Mesenchymal stem cell (in vitro differentiated cells and primary cell): ENCODE measurements around the gene GLOD4.

ENCODE experiments used
- DNase-seq: peaks from one replicate; pipeline ENCODE4 v3.0.0-alpha.2; 2013
- H2AFZ ChIP-seq: one replicate; pipeline ENCODE4 v1.6.1; 2013; ENCODE audit warnings: low read depth, mild to moderate bottlenecking, control low read depth, inconsistent platforms, low read length, moderate library complexity
- H2AK5ac ChIP-seq: 2 replicates; pipeline ENCODE4 v1.6.1; 2013; ENCODE audit warnings: low read length, moderate library complexity, mild to moderate bottlenecking, inconsistent platforms; ENCODE audit not compliant: severe bottlenecking
- H2BK120ac ChIP-seq: one replicate; pipeline ENCODE4 v1.6.1; 2013; ENCODE audit warnings: low read depth, mild to moderate bottlenecking, inconsistent platforms, low read length, moderate library complexity
- H2BK12ac ChIP-seq, 2 experiments: one replicate each; pipeline ENCODE4 v1.6.1; 2013; ENCODE audit warnings: inconsistent platforms in 2 of 2, low read length in 2 of 2, mild to moderate bottlenecking in 2 of 2, moderate library complexity in 2 of 2, control low read depth in 1 of 2
- H2BK15ac ChIP-seq: one replicate; pipeline ENCODE4 v1.6.1; 2013; ENCODE audit warnings: mild to moderate bottlenecking, low read depth, inconsistent platforms; ENCODE audit not compliant: poor library complexity, severe bottlenecking
- H2BK5ac ChIP-seq: 2 replicates; pipeline ENCODE4 v1.6.1; 2013; ENCODE audit warnings: low read depth, mild to moderate bottlenecking, low read length, control low read depth, inconsistent platforms; ENCODE audit not compliant: poor library complexity, severe bottlenecking
- H3K14ac ChIP-seq, 2 experiments: one replicate each; pipeline ENCODE4 v1.6.1; 2013; ENCODE audit warnings: inconsistent platforms in 2 of 2, low read length in 2 of 2, control low read depth in 1 of 2, mild to moderate bottlenecking in 1 of 2, moderate library complexity in 1 of 2
- H3K18ac ChIP-seq, 2 experiments: one replicate each; pipeline ENCODE4 v1.6.1; 2013; ENCODE audit warnings: inconsistent platforms in 2 of 2, low read length in 2 of 2, control low read depth in 1 of 2, low read depth in 1 of 2, mild to moderate bottlenecking in 1 of 2
- H3K23ac ChIP-seq, 2 experiments: one replicate each; pipeline ENCODE4 v1.6.1; 2013; ENCODE audit warnings: inconsistent platforms in 2 of 2, low read length in 2 of 2, mild to moderate bottlenecking in 2 of 2, moderate library complexity in 2 of 2, control low read depth in 1 of 2
- H3K27ac ChIP-seq: 2 replicates; pipeline ENCODE4 v1.5.1; 2013; ENCODE audit warnings: mild to moderate bottlenecking, moderate library complexity, low read length, control low read depth, inconsistent platforms; ENCODE audit not compliant: poor library complexity, severe bottlenecking
- H3K27me3 ChIP-seq, 2 experiments: 2 replicates each; pipeline versions ENCODE4 v1.6.1 to v1.7.0; 2013; ENCODE audit warnings: low read length in 2 of 2, mild to moderate bottlenecking in 2 of 2, moderate library complexity in 2 of 2, control low read depth in 1 of 2, inconsistent platforms in 1 of 2; ENCODE audit not compliant: control insufficient read depth in 1 of 2, insufficient read depth in 1 of 2
- H3K36me3 ChIP-seq, 2 experiments: 2 replicates each; pipeline versions ENCODE4 v1.6.1 to v1.7.0; 2013; ENCODE audit warnings: low read length in 2 of 2, control low read depth in 1 of 2, inconsistent platforms in 1 of 2, low read depth in 1 of 2, mild to moderate bottlenecking in 1 of 2; ENCODE audit not compliant: insufficient read depth in 2 of 2, control insufficient read depth in 1 of 2
- H3K4ac ChIP-seq, 2 experiments: one replicate each; pipeline ENCODE4 v1.6.1; 2013; ENCODE audit warnings: inconsistent platforms in 2 of 2, low read length in 2 of 2, mild to moderate bottlenecking in 2 of 2, moderate library complexity in 2 of 2, control low read depth in 1 of 2, low read depth in 1 of 2
- H3K4me1 ChIP-seq: 2 replicates; pipeline ENCODE4 v1.6.1; 2013; ENCODE audit warnings: low read depth, low read length, control low read depth; ENCODE audit not compliant: control insufficient read depth, insufficient read depth
- H3K4me2 ChIP-seq: 2 replicates; pipeline ENCODE4 v1.6.1; 2013; ENCODE audit warnings: low read length, mild to moderate bottlenecking, inconsistent platforms; ENCODE audit not compliant: poor library complexity, severe bottlenecking
- H3K4me3 ChIP-seq, 2 experiments: 2 replicates each; pipeline versions ENCODE4 v1.5.1 to v1.7.0; 2013; ENCODE audit warnings: low read length in 2 of 2, mild to moderate bottlenecking in 2 of 2, control low read depth in 1 of 2, low read depth in 1 of 2; ENCODE audit not compliant: insufficient read depth in 1 of 2
- H3K79me1 ChIP-seq: replicated peaks from 2 replicates; pipeline ENCODE4 v1.6.1; 2013; ENCODE audit warnings: mild to moderate bottlenecking, control low read depth, low read length, inconsistent platforms; ENCODE audit not compliant: poor library complexity, severe bottlenecking
- H3K9ac ChIP-seq: 2 replicates; pipeline ENCODE4 v1.7.0; 2013; ENCODE audit warnings: mild to moderate bottlenecking, low read length, moderate library complexity
- H3K9me3 ChIP-seq: 2 replicates; pipeline ENCODE4 v1.7.0; 2013; ENCODE audit warnings: mild to moderate bottlenecking, low read length; ENCODE audit not compliant: control insufficient read depth
- H4K8ac ChIP-seq: one replicate; pipeline ENCODE4 v1.6.1; 2013; ENCODE audit warnings: inconsistent platforms, mild to moderate bottlenecking, low read length, moderate library complexity
- H4K91ac ChIP-seq: one replicate; pipeline ENCODE4 v1.6.1; 2013; ENCODE audit warnings: mild to moderate bottlenecking, low read length, inconsistent platforms
- WGBS: methylation state at CpG from one replicate; pipeline ENCODE4 v1.1.7; 2013; ENCODE audit warnings: mixed read lengths; 5-methylcytosine and 5-hydroxymethylcytosine counted together

Gene GLOD4

GRCh38 chr17:801660-802059 lies 19.6 kb upstream of the GLOD4 start:
- H3K18ac ChIP-seq: no peak overlapping the region
- H3K23ac ChIP-seq: no peak overlapping the region
- H2AK5ac ChIP-seq: no peak overlapping the region
- no peak overlapping the region for H2BK5ac ChIP-seq
- no peaks in the 10 kb centered on the region for H3K9me3 ChIP-seq
- 73% methylated on average over 6 of the region's 6 CpGs for WGBS
- no peak overlapping the region for H2AFZ ChIP-seq
- H3K4me3 ChIP-seq: no peak overlapping the region
- no peak overlapping the region for H2BK12ac ChIP-seq
- H2BK120ac ChIP-seq: no peak overlapping the region
- H3K36me3 ChIP-seq: peaks cover 0 to 72% of the 10 kb centered on the region in 2 experiments
- H2BK15ac ChIP-seq: no peak overlapping the region
- H3K14ac ChIP-seq: no peak overlapping the region
- H3K4ac ChIP-seq: no peak overlapping the region
- peak overlapping the region; percentile 53 for H3K27ac ChIP-seq
- no peak overlapping the region for H3K4me2 ChIP-seq
- H4K91ac ChIP-seq: no peak overlapping the region
- peaks cover 33% of the 10 kb centered on the region for H3K4me1 ChIP-seq
- H3K9ac ChIP-seq: no peak overlapping the region
- peak overlapping the region; percentile 64 for H4K8ac ChIP-seq
- DNase-seq: peak; percentile 21
- H3K27me3 ChIP-seq: peaks cover 0 to 4% of the 10 kb centered on the region in 2 experiments
- peaks cover 25% of the 10 kb centered on the region for H3K79me1 ChIP-seq

- no peak overlapping the region for H3K27ac ChIP-seq
- DNase-seq: no peak
- no peak overlapping the region for H3K9ac ChIP-seq
- no peak overlapping the region for H2BK12ac ChIP-seq
- H3K4me2 ChIP-seq: no peak overlapping the region
- no peaks in the 10 kb centered on the region for H3K9me3 ChIP-seq
- WGBS: 95% methylated on average over 39 of the region's 39 CpGs
- no peak overlapping the region for H4K91ac ChIP-seq
- H3K18ac ChIP-seq: no peak overlapping the region
- H2BK5ac ChIP-seq: no peak overlapping the region
- H2AFZ ChIP-seq: no peak overlapping the region
- peaks cover 0 to 77% of the 10 kb centered on the region in 2 experiments for H3K36me3 ChIP-seq
- peaks cover 33% of the 10 kb centered on the region for H3K4me1 ChIP-seq
- peak overlapping the region; percentile 1 for H2AK5ac ChIP-seq
- no peak overlapping the region for H3K4me3 ChIP-seq
- no peak overlapping the region for H2BK15ac ChIP-seq
- no peak overlapping the region for H4K8ac ChIP-seq
- no peak overlapping the region for H3K23ac ChIP-seq
- H3K14ac ChIP-seq: no peak overlapping the region
- no peak overlapping the region for H3K4ac ChIP-seq
- peaks cover 0 to 3% of the 10 kb centered on the region in 2 experiments for H3K27me3 ChIP-seq
- peaks cover 25% of the 10 kb centered on the region for H3K79me1 ChIP-seq
- H2BK120ac ChIP-seq: no peak overlapping the region
Observed at GRCh38 chr17:800446-801242, 18.6 kb upstream of the GLOD4 start.

GRCh38 chr17:799261-799660 lies 17.2 kb upstream of the GLOD4 start:
- H2AK5ac ChIP-seq: no peak overlapping the region
- no peak overlapping the region for H3K27ac ChIP-seq
- H4K8ac ChIP-seq: no peak overlapping the region
- H2AFZ ChIP-seq: no peak overlapping the region
- H3K4me1 ChIP-seq: peaks cover 30% of the 10 kb centered on the region
- H3K9ac ChIP-seq: no peak overlapping the region
- no peak overlapping the region for H2BK120ac ChIP-seq
- DNase-seq: no peak
- H3K4me2 ChIP-seq: no peak overlapping the region
- H3K23ac ChIP-seq: no peak overlapping the region
- H3K4me3 ChIP-seq: no peak overlapping the region
- peaks cover 0 to 71% of the 10 kb centered on the region in 2 experiments for H3K36me3 ChIP-seq
- H3K4ac ChIP-seq: no peak overlapping the region
- no peaks in the 10 kb centered on the region for H3K9me3 ChIP-seq
- no peak overlapping the region for H2BK5ac ChIP-seq
- WGBS: 97% methylated on average over 11 of the region's 11 CpGs
- H2BK12ac ChIP-seq: no peak overlapping the region
- H3K27me3 ChIP-seq: peaks cover 0 to 3% of the 10 kb centered on the region in 2 experiments
- H3K79me1 ChIP-seq: peaks cover 15% of the 10 kb centered on the region
- no peak overlapping the region for H3K18ac ChIP-seq
- H3K14ac ChIP-seq: no peak overlapping the region
- no peak overlapping the region for H2BK15ac ChIP-seq
- no peak overlapping the region for H4K91ac ChIP-seq

GRCh38 chr17:798246-798645 lies 16.2 kb upstream of the GLOD4 start:
- no peak overlapping the region for H3K14ac ChIP-seq
- H3K23ac ChIP-seq: no peak overlapping the region
- peaks cover 26% of the 10 kb centered on the region for H3K4me1 ChIP-seq
- 84% methylated on average over 11 of the region's 11 CpGs for WGBS
- no peak overlapping the region for H3K4ac ChIP-seq
- H4K91ac ChIP-seq: no peak overlapping the region
- H3K4me3 ChIP-seq: no peak overlapping the region
- H2AFZ ChIP-seq: no peak overlapping the region
- no peak overlapping the region for H4K8ac ChIP-seq
- H3K36me3 ChIP-seq: peaks cover 0 to 64% of the 10 kb centered on the region in 2 experiments
- H3K27me3 ChIP-seq: peaks cover 0 to 3% of the 10 kb centered on the region in 2 experiments
- H3K9ac ChIP-seq: no peak overlapping the region
- H3K27ac ChIP-seq: no peak overlapping the region
- no peak for DNase-seq
- H3K79me1 ChIP-seq: peaks cover 10% of the 10 kb centered on the region
- no peak overlapping the region for H3K18ac ChIP-seq
- H3K4me2 ChIP-seq: no peak overlapping the region
- no peak overlapping the region for H2BK120ac ChIP-seq
- H2BK15ac ChIP-seq: no peak overlapping the region
- H2BK5ac ChIP-seq: no peak overlapping the region
- no peak overlapping the region for H2BK12ac ChIP-seq
- H2AK5ac ChIP-seq: no peak overlapping the region
- H3K9me3 ChIP-seq: no peaks in the 10 kb centered on the region
